Measurements from ENCODE around the gene IPCEF1. TPM values are rescaled to one million over a fixed set of nuclear protein-coding genes. Genes with fewer than 3 reads are reported as not detected.

IPCEF1 gene
- total and polyA plus RNA-seq, 2 of the 4 experiments (the other 2 are of a cell fraction): under 0.01 to 0.03 TPM

DNA sequence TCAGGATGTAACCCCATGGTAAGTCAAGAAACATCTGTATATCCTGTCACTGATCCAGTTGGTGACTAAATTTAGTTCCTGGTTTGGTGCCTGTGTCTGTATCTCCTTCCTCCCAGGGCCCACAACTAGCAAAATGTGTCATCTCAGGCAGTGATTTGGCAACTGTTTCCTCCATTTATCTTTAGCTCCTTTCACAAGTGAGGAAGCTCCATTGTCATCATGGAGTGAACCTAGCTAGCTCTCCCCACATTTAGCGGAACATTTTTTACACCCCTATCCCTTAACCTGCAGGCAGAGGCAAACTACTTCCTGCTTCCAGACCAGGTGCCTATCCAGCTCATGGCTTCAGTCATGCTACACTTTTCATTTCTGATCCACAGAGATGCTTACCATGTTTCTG, 99.5 kb downstream of the IPCEF1 start:
- Histone ChIP-seq H3K27me3 (ENCODE audit: control insufficient read depth, insufficient read depth, low read length) (no peaks in the 10 kb centered on the region; the same call in 1 of the 2 replicates), H3K27ac (ENCODE audit: insufficient read depth, low read length) (no peak overlapping the region), H2AK5ac (ENCODE audit: low read depth, low read length) (no peak overlapping the region), H3K18ac (ENCODE audit: low read depth, low read length) (no peak overlapping the region), H4K91ac (ENCODE audit: insufficient read depth, low read depth, low read length) (no peak overlapping the region), H3K14ac (replicated peaks; ENCODE audit: low read depth, low read length) (no peak overlapping the region), H3K56ac (ENCODE audit: extremely low read depth, insufficient read depth, low read length) (no peak overlapping the region), H2BK5ac (ENCODE audit: low read depth, low read length, poor library complexity, severe bottlenecking) (no peak overlapping the region), H4K8ac (ENCODE audit: low read depth in 2 of 2, low read length in 2 of 2) (no peak overlapping the region), H2AK9ac (replicated peaks; ENCODE audit: low read depth, low read length, poor library complexity) (no peak overlapping the region), H3K4ac (ENCODE audit: low read depth, low read length) (no peak overlapping the region), H4K20me1 (ENCODE audit: insufficient read depth, low read length) (no peaks in the 10 kb centered on the region), H2BK15ac (ENCODE audit: low read depth, low read length) (no peak overlapping the region), H4K5ac (ENCODE audit: low read depth, low read length) (no peak overlapping the region), H3K9ac (ENCODE audit: low read depth, low read length) (no peak overlapping the region), H3K36me3 (ENCODE audit: control insufficient read depth, insufficient read depth, low read length) (no peaks in the 10 kb centered on the region), H2AFZ (replicated peaks; ENCODE audit: low read length, poor library complexity) (no peak overlapping the region), H3K9me1 (ENCODE audit: insufficient read depth, low read length) (no peaks in the 10 kb centered on the region), H3K4me3 (ENCODE audit: insufficient read depth, low read depth, low read length) (no peak overlapping the region), H3K4me2 (ENCODE audit: low read depth, low read length) (no peak overlapping the region), H3K23ac (ENCODE audit: low read depth, low read length) (no peak overlapping the region), H3K4me1 (ENCODE audit: control insufficient read depth, insufficient read depth, low read length) (no peaks in the 10 kb centered on the region), H2BK20ac (ENCODE audit: low read depth, low read length) (no peak overlapping the region), H2BK120ac (ENCODE audit: low read depth, low read length) (no peak overlapping the region), H3K9me3 (ENCODE audit: control insufficient read depth, insufficient read depth, low read length) (no peaks in the 10 kb centered on the region), H3K79me1 (ENCODE audit: low read depth in 1 of 2, low read length in 2 of 2) (no peaks in the 10 kb centered on the region)
- ChIA-PET CTCF (no interaction called here), POLR2A (ENCODE audit: unreplicated experiment) (no interaction called here)
- no peak for DNase-seq
- TF ChIP-seq BHLHE40 (IDR thresholded peaks at IDR 0.05; ENCODE audit: low read depth, low read length) (no peak), POLR2A (IDR thresholded peaks at IDR 0.05; ENCODE audit: low read depth, low read length) (no peak), RAD21 (IDR thresholded peaks at IDR 0.05; ENCODE audit: low read length) (no peak), CHD1 (IDR thresholded peaks at IDR 0.05; ENCODE audit: low read depth, low read length) (no peak), RCOR1 (IDR thresholded peaks at IDR 0.05; ENCODE audit: insufficient replicate concordance, low read length) (no peak), CEBPB (IDR thresholded peaks at IDR 0.05; ENCODE audit: low read depth, low read length) (no peak), NFE2L2 (IDR thresholded peaks at IDR 0.05; ENCODE audit: low read depth, low read length) (no peak), MAFK (IDR thresholded peaks at IDR 0.05; ENCODE audit: low read depth, low read length) (no peak), FOS (IDR thresholded peaks at IDR 0.05; ENCODE audit: low read depth, low read length) (no peak), RFX5 (IDR thresholded peaks at IDR 0.05; ENCODE audit: low read depth, low read length) (no peak)
- TF ChIP-seq, protein P1, sequence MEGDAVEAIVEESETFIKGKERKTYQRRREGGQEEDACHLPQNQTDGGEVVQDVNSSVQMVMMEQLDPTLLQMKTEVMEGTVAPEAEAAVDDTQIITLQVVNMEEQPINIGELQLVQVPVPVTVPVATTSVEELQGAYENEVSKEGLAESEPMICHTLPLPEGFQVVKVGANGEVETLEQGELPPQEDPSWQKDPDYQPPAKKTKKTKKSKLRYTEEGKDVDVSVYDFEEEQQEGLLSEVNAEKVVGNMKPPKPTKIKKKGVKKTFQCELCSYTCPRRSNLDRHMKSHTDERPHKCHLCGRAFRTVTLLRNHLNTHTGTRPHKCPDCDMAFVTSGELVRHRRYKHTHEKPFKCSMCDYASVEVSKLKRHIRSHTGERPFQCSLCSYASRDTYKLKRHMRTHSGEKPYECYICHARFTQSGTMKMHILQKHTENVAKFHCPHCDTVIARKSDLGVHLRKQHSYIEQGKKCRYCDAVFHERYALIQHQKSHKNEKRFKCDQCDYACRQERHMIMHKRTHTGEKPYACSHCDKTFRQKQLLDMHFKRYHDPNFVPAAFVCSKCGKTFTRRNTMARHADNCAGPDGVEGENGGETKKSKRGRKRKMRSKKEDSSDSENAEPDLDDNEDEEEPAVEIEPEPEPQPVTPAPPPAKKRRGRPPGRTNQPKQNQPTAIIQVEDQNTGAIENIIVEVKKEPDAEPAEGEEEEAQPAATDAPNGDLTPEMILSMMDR (conservative IDR thresholded peaks at IDR 0.05; ENCODE audit: low read depth, low read length): no peak
- TF ChIP-seq, protein P2, sequence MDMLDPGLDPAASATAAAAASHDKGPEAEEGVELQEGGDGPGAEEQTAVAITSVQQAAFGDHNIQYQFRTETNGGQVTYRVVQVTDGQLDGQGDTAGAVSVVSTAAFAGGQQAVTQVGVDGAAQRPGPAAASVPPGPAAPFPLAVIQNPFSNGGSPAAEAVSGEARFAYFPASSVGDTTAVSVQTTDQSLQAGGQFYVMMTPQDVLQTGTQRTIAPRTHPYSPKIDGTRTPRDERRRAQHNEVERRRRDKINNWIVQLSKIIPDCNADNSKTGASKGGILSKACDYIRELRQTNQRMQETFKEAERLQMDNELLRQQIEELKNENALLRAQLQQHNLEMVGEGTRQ (IDR thresholded peaks at IDR 0.05; ENCODE audit: low read depth, low read length): no peak
- TF ChIP-seq, protein P3, sequence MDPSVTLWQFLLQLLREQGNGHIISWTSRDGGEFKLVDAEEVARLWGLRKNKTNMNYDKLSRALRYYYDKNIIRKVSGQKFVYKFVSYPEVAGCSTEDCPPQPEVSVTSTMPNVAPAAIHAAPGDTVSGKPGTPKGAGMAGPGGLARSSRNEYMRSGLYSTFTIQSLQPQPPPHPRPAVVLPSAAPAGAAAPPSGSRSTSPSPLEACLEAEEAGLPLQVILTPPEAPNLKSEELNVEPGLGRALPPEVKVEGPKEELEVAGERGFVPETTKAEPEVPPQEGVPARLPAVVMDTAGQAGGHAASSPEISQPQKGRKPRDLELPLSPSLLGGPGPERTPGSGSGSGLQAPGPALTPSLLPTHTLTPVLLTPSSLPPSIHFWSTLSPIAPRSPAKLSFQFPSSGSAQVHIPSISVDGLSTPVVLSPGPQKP (IDR thresholded peaks at IDR 0.05; ENCODE audit: borderline replicate concordance, low read depth, low read length): no peak
- BruUV-seq (replicated peaks): no TSS peak
- intact Hi-C loops (cut with micrococcal nuclease): no loop called here
- ATAC-seq (ENCODE audit: low read depth): no peak
- WGBS, 2 experiments (ENCODE audit: extremely low coverage in 2 of 2, insufficient read length in 1 of 2): no CpG with 5 or more reads among the region's 1 CpG
- dilution Hi-C loops (cut with HindIII; ENCODE audit: low sequenced_read_pairs, unreplicated experiment): no loop called here
- in situ Hi-C loops (cut with MboI; ENCODE audit: low sequenced_read_pairs): no loop called here
